ENCODE results near the gene UNCX.

The UNCX gene

DNA sequence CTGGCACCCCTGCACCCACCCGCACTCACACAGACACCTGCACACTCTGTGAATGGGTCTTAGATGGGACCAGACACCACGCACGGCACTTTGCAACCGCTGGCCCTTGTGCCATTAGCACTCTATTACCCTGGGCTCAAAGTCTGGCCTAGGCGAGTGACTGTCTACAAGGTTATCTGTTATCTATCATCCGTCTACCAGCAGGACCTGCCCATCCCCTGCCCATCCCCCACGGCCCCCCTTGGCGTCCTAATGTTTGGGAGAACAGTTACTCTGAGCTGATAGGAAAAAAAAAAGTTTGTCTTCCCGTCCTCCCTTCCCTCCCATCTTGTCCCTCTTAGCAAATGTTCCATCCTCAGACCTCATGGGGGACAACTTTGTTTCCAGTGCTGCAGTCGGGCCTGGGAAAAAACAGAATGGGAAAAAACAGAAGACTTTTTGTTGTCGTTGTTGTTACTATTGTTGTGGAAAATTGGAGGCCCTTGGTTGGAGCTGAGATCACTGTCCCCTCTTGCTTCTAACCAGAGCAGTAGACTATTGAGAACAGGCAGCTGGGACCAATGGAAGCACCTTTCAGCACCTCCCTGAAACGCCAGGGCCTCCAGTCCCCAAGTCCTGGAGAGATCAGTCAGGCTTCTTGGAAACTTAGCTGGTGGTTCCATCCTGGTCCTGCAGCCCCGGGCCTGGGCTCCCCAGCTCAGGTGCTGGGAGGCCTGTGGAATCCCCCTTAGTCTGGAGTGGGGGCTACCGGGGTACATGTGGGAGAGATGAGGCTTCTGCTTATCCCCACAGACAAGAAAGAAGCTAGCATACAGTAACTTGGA lies 12.2 kb downstream of the UNCX start:
- no peaks in the 10 kb centered on the region; the same call in 1 of the 2 replicates for H3K27me3 ChIP-seq (ENCODE audit: low read length)
- no peaks in the 10 kb centered on the region for H3K36me3 ChIP-seq (ENCODE audit: low read length)

DNA sequence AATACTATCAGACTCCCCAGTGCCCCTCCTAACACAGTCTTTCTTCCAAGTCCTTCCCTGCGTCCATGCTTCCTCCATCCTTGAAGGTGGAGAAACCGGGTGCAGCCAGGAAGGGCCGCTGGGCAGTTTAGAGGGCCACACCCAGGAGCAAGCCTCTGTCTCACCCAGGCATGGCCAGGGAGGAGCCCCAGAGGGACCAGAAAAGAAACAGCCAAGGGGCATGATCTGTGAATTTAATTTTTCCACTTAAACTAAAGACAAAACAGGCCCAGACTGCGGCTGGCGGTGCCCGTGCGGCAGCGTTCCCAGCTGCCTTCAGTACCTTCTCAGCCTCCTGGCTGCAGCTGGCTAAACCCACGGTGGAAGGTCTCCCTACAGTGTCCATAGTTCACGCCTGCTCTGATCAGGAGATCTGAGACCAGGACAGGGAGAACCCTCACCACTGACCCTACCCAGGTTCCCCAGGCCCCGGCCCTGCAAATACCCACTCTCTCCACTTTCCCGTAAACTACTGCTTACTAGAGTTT lies 12.9 kb downstream of the UNCX start:
- H3K9me2 ChIP-seq (replicated peaks; ENCODE audit: insufficient read depth, low read length), result no peaks in the 10 kb centered on the region
- H4K20me1 ChIP-seq (ENCODE audit: low read depth, low read length), result no peaks in the 10 kb centered on the region
- no peak overlapping the region for H3K9ac ChIP-seq (ENCODE audit: low read length)
- no peak overlapping the region for H3K4me3 ChIP-seq (ENCODE audit: insufficient read depth, low read length, poor library complexity, severe bottlenecking)
- no peaks in the 10 kb centered on the region for H3K9me3 ChIP-seq (ENCODE audit: insufficient read depth, low read length)
- H3K27me3 ChIP-seq (ENCODE audit: low read length), result no peaks in the 10 kb centered on the region
- H3K27ac ChIP-seq (ENCODE audit: low read depth, low read length), result no peak overlapping the region
- no peaks in the 10 kb centered on the region for H3K36me3 ChIP-seq (ENCODE audit: low read length)
- no peaks in the 10 kb centered on the region for H3F3A ChIP-seq (ENCODE audit: insufficient read depth)
- no peak overlapping the region for H2AFZ ChIP-seq (ENCODE audit: low read depth, low read length, severe bottlenecking)
- TF ChIP-seq, protein P1, sequence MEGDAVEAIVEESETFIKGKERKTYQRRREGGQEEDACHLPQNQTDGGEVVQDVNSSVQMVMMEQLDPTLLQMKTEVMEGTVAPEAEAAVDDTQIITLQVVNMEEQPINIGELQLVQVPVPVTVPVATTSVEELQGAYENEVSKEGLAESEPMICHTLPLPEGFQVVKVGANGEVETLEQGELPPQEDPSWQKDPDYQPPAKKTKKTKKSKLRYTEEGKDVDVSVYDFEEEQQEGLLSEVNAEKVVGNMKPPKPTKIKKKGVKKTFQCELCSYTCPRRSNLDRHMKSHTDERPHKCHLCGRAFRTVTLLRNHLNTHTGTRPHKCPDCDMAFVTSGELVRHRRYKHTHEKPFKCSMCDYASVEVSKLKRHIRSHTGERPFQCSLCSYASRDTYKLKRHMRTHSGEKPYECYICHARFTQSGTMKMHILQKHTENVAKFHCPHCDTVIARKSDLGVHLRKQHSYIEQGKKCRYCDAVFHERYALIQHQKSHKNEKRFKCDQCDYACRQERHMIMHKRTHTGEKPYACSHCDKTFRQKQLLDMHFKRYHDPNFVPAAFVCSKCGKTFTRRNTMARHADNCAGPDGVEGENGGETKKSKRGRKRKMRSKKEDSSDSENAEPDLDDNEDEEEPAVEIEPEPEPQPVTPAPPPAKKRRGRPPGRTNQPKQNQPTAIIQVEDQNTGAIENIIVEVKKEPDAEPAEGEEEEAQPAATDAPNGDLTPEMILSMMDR (IDR thresholded peaks at IDR 0.05; ENCODE audit: insufficient read depth, low read length, poor library complexity, severe bottlenecking), result no peak
- no peak for TF ChIP-seq EZH2phosphoT487 (conservative IDR thresholded peaks at IDR 0.05; ENCODE audit: low read length)
- H3K4me2 ChIP-seq (ENCODE audit: low read depth, low read length, poor library complexity, severe bottlenecking), result no peak overlapping the region
- H3K79me2 ChIP-seq (ENCODE audit: insufficient read depth, low read length), result no peaks in the 10 kb centered on the region

More for the DNA sequence above, 12.2 kb downstream of the UNCX start:
- H3K27ac ChIP-seq (ENCODE audit: low read depth, low read length), result no peak overlapping the region
- H4K20me1 ChIP-seq (ENCODE audit: low read depth, low read length), result no peaks in the 10 kb centered on the region
- H3F3A ChIP-seq (ENCODE audit: insufficient read depth), result no peaks in the 10 kb centered on the region
- TF ChIP-seq, protein P1 (IDR thresholded peaks at IDR 0.05; ENCODE audit: insufficient read depth, low read length, poor library complexity, severe bottlenecking), result no peak
- no peak for TF ChIP-seq EZH2phosphoT487 (conservative IDR thresholded peaks at IDR 0.05; ENCODE audit: low read length)
- H3K9me3 ChIP-seq (ENCODE audit: insufficient read depth, low read length), result no peaks in the 10 kb centered on the region
- no peak overlapping the region for H3K4me3 ChIP-seq (ENCODE audit: insufficient read depth, low read length, poor library complexity, severe bottlenecking)
- H3K9me2 ChIP-seq (replicated peaks; ENCODE audit: insufficient read depth, low read length), result no peaks in the 10 kb centered on the region
- H2AFZ ChIP-seq (ENCODE audit: low read depth, low read length, severe bottlenecking), result no peak overlapping the region
- no peak overlapping the region for H3K9ac ChIP-seq (ENCODE audit: low read length)
- no peaks in the 10 kb centered on the region for H3K79me2 ChIP-seq (ENCODE audit: insufficient read depth, low read length)
- H3K4me2 ChIP-seq (ENCODE audit: low read depth, low read length, poor library complexity, severe bottlenecking), result no peak overlapping the region

DNA sequence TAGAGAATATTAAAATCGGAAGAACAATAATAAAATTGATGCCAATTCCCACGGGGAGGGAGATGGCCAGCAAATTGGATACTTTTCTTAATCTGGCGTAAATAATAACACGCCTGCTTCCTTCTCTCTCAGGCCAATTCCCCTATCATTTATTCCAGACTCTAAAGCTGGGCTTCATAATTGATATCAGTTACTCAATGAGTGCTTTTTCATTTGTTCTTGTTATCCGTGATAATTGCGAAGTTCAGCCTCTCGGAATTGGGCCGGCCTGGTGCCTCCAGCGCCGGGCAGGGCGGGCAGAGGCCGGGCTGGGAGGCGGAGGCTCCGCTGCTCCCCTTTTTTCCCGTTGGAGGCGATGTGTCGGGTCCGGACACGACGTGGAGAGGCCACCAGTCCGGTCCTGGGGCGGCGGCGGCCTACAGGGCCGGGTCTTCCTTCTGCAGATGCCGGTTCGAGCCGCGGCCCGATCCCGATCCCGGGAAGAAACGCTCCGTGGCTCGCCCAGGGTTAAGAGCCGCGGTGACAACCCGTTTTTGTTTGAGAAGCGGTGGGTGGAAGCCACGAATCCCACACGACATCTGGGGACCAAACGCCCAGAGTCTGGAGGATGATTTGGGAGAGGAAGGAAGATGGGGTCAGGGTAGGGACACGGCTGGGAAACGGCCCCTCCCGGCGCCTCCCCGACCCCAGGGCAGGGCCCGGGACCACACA lies 13.6 kb downstream of the UNCX start:
- Histone ChIP-seq H3K27ac (ENCODE audit: low read depth, low read length) (no peak overlapping the region), H2AFZ (ENCODE audit: low read depth, low read length, severe bottlenecking) (no peak overlapping the region), H3K9me3 (ENCODE audit: insufficient read depth, low read length) (no peaks in the 10 kb centered on the region), H3K36me3 (ENCODE audit: low read length) (no peaks in the 10 kb centered on the region), H3K79me2 (ENCODE audit: insufficient read depth, low read length) (no peaks in the 10 kb centered on the region), H3K9me2 (replicated peaks; ENCODE audit: insufficient read depth, low read length) (no peaks in the 10 kb centered on the region), H3K4me2 (ENCODE audit: low read depth, low read length, poor library complexity, severe bottlenecking) (no peak overlapping the region), H4K20me1 (ENCODE audit: low read depth, low read length) (no peaks in the 10 kb centered on the region), H3K4me3 (ENCODE audit: insufficient read depth, low read length, poor library complexity, severe bottlenecking) (no peak overlapping the region), H3K9ac (ENCODE audit: low read length) (no peak overlapping the region), H3F3A (ENCODE audit: insufficient read depth) (no peaks in the 10 kb centered on the region), H3K27me3 (ENCODE audit: low read length) (no peaks in the 10 kb centered on the region)
- TF ChIP-seq, protein P1 (IDR thresholded peaks at IDR 0.05; ENCODE audit: insufficient read depth, low read length, poor library complexity, severe bottlenecking), result no peak
- no peak for TF ChIP-seq EZH2phosphoT487 (conservative IDR thresholded peaks at IDR 0.05; ENCODE audit: low read length)
